HG02981 (cell line): ENCODE results near the gene SNCA.

Source experiments
- ATAC-seq: cut with Tn5 transposase; IDR thresholded peaks from one replicate; pipeline ENCODE4 v1.9.1; 2021; ENCODE audit warnings: mild to moderate bottlenecking, moderate library complexity; ENCODE audit not compliant: unreplicated experiment

The SNCA gene

GRCh38 chr4:89757154-89757719 is 79.7 kb downstream of the SNCA start:
- no peak for ATAC-seq

DNA sequence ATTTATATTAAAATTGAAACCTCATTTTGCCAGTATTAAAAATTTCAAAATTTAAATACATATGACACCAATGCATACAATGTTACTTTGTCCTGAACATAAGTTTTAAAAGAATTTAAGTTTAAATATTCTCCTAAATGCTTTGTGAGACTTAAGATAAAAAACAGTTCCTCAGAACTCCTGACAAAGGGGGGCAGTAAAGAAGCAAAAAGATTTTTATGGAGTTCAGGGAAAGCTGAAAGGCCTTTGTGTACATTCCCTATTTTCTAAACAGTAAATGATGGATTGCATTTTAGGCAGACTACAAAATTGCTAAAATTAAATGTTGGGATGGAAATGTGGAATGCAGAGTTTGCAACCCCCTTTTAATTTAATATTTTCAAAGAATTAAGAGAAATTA is 81.7 kb downstream of the SNCA start:
- no peak for ATAC-seq

- ATAC-seq: no peak
Observed at GRCh38 chr4:89754531-89754930, 82.4 kb downstream of the SNCA start.

- no peak for ATAC-seq
Observed at GRCh38 chr4:89753601-89754066, 83.3 kb downstream of the SNCA start.

DNA sequence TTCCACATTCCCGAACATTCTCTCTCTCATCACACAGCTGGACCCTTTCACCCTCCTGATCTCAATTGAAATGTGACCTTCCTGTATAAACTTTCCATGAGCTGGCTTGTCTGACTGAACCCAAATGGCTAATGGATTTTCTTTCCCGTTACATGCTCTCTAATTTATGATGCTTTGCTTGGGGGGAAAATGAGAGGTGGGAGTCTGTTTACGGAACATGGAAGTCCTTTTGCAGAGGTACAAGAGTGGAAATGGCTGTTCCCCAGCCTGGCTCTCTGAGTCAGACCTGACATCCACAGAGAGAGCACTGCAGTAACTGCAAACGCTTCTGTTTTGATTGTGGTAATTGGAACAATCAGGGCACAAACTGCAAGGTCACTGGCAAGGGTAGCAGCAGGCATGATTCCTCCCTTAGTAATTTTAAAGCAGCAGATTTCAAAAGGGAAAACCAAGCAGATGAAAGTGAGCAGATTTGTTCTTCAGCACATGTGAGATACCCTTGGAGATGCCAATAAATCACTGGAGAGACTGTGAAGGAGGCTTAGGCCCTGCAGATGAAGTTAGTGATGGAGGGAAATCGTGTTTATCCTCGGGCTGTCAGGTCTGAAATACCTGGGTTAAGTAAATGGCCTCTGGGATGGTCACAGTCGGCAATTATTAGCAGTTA is 83.9 kb downstream of the SNCA start:
- no peak for ATAC-seq

- no peak for ATAC-seq
Observed at GRCh38 chr4:89751416-89751815, 85.5 kb downstream of the SNCA start.

- ATAC-seq: no peak
Observed at GRCh38 chr4:89746377-89746776, 90.6 kb downstream of the SNCA start.

DNA sequence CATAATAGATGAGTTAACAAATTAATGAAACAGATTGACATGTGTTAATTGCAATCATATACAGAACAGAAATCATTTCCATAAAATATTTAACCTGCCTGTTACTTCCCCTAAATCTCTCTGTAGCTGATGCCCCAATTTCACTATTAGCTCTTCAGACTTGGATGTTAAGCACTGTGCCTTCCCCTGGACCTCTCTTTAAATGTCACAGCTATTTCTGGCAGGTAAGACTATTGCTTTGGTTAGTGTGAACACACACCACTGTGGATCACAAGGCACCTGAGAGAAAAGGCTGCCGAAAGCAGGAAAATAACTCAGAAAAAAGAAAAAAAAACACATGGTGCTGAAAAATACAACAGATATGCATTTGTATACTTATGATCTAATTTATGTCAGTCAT is 91.3 kb downstream of the SNCA start:
- no peak for ATAC-seq

- no peak for ATAC-seq
Observed at GRCh38 chr4:89744914-89745313, 92.0 kb downstream of the SNCA start.

DNA sequence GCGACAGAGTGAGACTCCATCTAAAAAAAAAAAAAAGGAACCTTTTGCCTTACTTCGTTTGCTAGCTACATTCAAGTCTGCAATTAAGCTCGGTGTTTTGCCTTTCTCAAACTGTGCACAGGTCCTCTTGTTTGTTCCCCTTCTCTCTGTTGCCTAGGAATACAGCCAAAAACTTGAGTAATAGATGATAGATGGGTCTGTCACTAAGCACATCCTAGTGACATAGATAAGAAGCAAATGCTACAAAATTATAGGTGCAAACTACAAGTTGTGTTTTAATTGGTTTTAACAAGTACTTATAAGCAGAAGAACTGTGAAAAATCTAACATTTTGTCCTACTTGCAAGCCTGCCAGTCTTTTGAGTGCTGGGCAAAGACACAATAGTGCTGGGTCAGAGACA is 95.2 kb downstream of the SNCA start:
- ATAC-seq: no peak

DNA sequence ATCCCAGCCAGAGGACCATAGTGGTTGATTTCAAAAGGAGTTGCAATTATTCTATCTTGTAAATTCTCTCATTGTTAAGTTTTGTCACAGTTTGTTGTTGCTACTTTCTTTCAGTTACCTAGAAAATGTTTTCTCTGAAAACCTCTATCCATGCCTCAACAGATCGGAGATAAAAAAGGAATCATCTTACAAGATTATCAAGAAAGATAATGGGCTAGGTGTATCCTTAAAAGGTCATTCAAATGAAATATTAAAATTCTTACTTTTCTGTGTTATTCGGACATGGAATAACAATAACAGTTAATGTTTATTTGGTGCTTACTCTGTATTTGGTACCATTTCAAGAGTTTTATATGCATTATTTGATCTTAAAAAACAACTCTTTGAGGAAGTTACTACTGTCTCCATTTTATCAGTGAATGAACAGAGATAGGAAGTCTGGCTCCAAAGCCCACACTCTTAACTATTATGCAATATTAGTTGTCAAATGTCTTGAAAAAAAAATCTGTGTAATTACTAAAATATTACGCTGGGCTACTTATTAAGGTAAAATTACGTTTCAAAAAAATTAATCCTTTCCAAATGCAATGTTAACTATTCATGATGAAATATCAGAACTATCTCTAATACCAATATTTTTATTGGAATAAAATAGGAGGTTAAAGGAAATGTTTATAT is 97.5 kb downstream of the SNCA start:
- ATAC-seq: no peak

DNA sequence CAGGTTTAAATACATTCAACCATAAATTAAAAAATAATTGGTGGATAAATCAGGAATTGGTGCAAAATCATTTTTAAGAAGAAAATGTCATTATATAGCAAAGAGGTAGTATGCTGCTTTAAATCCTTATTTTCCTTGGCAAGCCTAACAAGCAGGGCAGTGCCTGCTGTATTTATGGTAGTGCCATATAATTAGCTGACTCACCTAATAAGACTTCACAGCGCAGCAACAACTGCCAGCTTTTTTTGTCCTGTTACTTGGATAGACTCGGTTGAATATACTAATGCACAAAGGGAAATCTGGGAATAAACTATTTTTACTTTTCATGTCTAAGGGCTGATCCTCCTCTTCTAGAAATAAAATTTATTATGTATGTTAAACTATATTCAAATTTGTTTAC is 99.1 kb downstream of the SNCA start:
- ATAC-seq: no peak

DNA sequence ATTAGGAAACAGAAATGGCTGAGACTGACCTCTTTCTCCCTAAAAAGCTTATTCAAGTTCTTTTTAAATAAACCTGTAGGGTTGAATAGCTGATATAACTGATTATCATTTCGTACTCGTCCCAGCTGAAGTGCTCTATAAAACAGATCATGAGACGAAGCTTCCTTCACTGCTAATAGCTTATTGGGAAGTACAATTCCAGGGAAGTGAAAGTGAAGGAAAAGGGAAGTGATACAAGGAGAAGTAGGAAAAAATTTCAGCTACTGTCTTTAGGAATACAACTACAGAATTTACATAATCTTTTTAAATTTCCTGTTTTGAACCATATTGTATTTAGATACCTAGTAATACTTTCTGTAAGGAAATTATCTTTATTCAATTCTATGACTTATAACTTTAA is 103.0 kb downstream of the SNCA start:
- ATAC-seq: no peak

DNA sequence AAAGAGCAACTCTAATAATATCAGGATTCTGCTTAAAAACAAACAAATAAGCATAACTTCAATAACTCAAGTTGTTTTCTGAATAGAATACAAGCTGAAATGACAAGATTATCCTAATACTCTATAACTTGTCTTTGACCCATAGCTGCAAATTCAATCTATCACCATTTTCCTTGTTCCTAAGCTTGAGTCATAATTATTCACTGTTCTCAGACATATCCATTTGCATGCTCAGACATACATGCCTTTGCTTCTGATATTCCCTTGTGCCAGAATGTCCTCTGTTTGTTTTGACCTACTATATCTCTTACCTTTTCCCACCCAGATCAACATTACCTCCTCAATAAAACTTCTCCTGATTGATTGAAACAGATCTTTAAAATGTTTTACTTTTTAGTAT is 109.7 kb downstream of the SNCA start:
- no peak for ATAC-seq

- no peak for ATAC-seq
Observed at GRCh38 chr4:89725268-89725667, 111.7 kb downstream of the SNCA start.

- no peak for ATAC-seq
Observed at GRCh38 chr4:89724716-89725115, 112.2 kb downstream of the SNCA start.

- no peak for ATAC-seq
Observed at GRCh38 chr4:89723096-89723495, 113.9 kb downstream of the SNCA start.

GRCh38 chr4:89722517-89722916 is 114.4 kb downstream of the SNCA start:
- no peak for ATAC-seq

DNA sequence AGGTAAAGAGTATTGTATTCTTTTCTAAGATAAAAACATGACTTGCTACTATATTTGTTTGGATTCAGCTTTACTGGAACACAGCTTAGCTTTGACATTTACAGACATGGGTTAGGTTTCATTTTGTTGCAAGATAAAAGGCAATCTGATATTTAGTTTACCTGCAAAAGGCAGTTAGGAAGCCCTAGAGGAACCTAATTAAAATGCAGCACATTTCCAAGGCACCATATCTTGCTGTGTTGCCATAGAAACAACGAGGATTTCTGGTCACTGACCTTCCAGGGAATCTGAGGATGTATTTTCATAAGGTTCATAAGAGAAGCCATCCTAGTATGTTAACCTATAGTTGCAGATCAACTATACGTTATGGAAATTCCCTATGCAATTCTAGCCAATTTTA is 116.0 kb downstream of the SNCA start:
- ATAC-seq: no peak

DNA sequence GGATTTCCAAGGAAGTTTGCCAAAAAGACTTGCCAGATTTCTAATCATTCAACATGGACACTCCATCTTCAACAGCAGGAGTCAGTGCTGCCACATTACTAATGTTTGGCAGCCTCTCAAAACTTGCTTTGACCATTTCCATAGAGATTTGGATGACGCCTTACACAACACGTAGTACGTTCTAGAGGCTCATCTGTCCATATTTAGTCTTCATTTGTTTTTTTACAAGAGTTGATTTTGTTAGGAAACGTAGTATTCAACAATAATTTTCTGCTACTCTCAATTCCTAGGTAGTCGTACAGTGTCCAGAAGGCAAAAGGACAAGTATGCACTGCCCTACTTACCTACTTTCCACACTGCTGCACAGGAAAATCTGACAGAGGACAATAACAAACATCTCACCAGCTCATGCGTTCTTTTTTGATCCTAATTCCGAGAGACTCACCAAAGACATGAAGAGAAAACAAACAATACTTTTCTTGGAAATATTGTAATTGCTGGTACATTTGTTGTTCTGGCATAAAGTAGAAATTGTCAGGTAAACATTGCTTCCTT is 117.3 kb downstream of the SNCA start:
- no peak for ATAC-seq

GRCh38 chr4:89716893-89717292 is 120.1 kb downstream of the SNCA start:
- ATAC-seq: no peak

DNA sequence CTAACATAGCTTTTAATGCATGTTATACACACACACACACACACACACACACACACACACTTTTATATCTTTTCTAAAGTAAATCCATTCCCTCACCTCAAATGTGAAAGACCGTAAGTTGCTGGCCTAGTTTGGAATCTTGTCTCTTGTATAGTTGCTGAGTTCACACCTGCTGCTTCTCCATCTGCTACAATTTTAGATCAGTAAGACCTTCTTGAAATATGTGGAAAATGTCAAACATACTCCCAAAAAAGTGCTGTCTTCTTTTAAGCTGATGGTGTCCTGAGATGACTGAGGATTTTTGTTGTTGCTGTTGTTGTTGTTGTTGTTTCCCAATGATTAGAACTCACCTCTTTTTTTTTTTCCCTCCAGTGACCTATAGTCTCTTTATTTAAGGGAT is 121.3 kb downstream of the SNCA start:
- no peak for ATAC-seq
